BE2C (cell line): Measurements from ENCODE around the gene RPS21.

ENCODE experiments used
- DNase-seq: peaks from one replicate; pipeline ENCODE4 v3.0.0-alpha.2; 2020
- H3K27me3 ChIP-seq: fragments of 250-450 bp; sonication (Bioruptor Pico); 2 replicates; pipeline ENCODE4 v1.5.1; 2020; ENCODE audit warnings: mild to moderate bottlenecking
- H3K36me3 ChIP-seq: fragments of 250-450 bp; sonication (Bioruptor Pico); 2 replicates; pipeline ENCODE4 v1.5.1; 2020; ENCODE audit warnings: mild to moderate bottlenecking
- H3K4me1 ChIP-seq: fragments of 250-450 bp; sonication (Bioruptor Pico); 2 replicates; pipeline ENCODE4 v1.5.1; 2020
- H3K4me3 ChIP-seq: 2 replicates; pipeline ENCODE4 v1.5.1; 2011; ENCODE audit warnings: low read depth, low read length
- H3K9me3 ChIP-seq: fragments of 250-450 bp; sonication (Bioruptor Pico); 2 replicates; pipeline ENCODE4 v1.5.1; 2020
- CTCF ChIP-seq: IDR thresholded peaks from 2 replicates; pipeline ENCODE4 v1.5.1; 2012; ENCODE audit warnings: mild to moderate bottlenecking, low read depth, low read length

Gene RPS21

GRCh38 chr20:62437496-62437895 lies 50.6 kb downstream of the RPS21 start:
- Histone ChIP-seq H3K4me3 (no peak overlapping the region), H3K4me1 (no peaks in the 10 kb centered on the region), H3K27me3 (no peaks in the 10 kb centered on the region), H3K36me3 (no peaks in the 10 kb centered on the region), H3K9me3 (no peaks in the 10 kb centered on the region)
- DNase-seq = no peak
- no peak for TF ChIP-seq CTCF

- DNase-seq = no peak
- TF ChIP-seq CTCF = no peak
- H3K27me3 ChIP-seq = no peaks in the 10 kb centered on the region
- H3K4me1 ChIP-seq = no peaks in the 10 kb centered on the region
- no peak overlapping the region for H3K4me3 ChIP-seq
- no peaks in the 10 kb centered on the region for H3K9me3 ChIP-seq
- H3K36me3 ChIP-seq = no peaks in the 10 kb centered on the region
These were observed 51.0 kb downstream of the RPS21 start for GRCh38 chr20:62437927-62438326.
